OCI-LY7 (cell line): Measurements from ENCODE around the gene C10orf143. TPM values are rescaled to one million over a fixed set of nuclear protein-coding genes. Genes with fewer than 3 reads are reported as not detected.

Experiments
- BruUV-seq: library from RNA; stranded (reverse); fragments of 400-500 nt; replicated peaks from 2 replicates; lab custom pipeline; 2021; lab: Mats Ljungman, UMichigan
- CTCF ChIA-PET: fragments of 300-600 bp; sonication (Branson Sonifier 250); formaldehyde crosslinking; loops from one replicate; lab custom pipeline; 2022; ENCODE audit warnings: antibody characterized with exemption; ENCODE audit not compliant: unreplicated experiment; lab: Charles Lee
- POLR2A ChIA-PET: fragments of 300-600 bp; sonication (Branson Sonifier 250); formaldehyde crosslinking; loops from one replicate; lab custom pipeline; 2022; ENCODE audit warnings: antibody characterized with exemption; lab: Charles Lee
- DNase-seq: peaks from one replicate; pipeline ENCODE4 v3.0.0-alpha.2; 2015; ENCODE audit warnings: low spot score
- H2AFZ ChIP-seq: fragments of 200-600 bp; sonication (generic), shearing (Covaris generic); 2 replicates; pipeline ENCODE4 v1.6.1; 2014; ENCODE audit warnings: mild to moderate bottlenecking, antibody characterized with exemption, low read length, moderate library complexity
- H3K27ac ChIP-seq: fragments of 200-600 bp; sonication (generic); 2 replicates; pipeline ENCODE4 v1.5.1; 2014; ENCODE audit warnings: mixed run types, low read depth, mild to moderate bottlenecking, moderate library complexity, low read length, inconsistent platforms; ENCODE audit not compliant: poor library complexity, severe bottlenecking
- H3K36me3 ChIP-seq: fragments of 200-600 bp; sonication (generic); 2 replicates; pipeline ENCODE4 v1.6.1; 2014; ENCODE audit warnings: mild to moderate bottlenecking, antibody characterized with exemption, low read length, moderate library complexity, mixed read lengths; ENCODE audit not compliant: insufficient read depth
- H3K4me1 ChIP-seq: fragments of 200-600 bp; sonication (generic); 2 replicates; pipeline ENCODE4 v1.5.1; 2014; ENCODE audit warnings: mild to moderate bottlenecking, low read length; ENCODE audit not compliant: insufficient read depth, poor library complexity, severe bottlenecking
- H3K4me2 ChIP-seq: fragments of 200-600 bp; sonication (generic); 2 replicates; pipeline ENCODE4 v1.6.1; 2014; ENCODE audit warnings: mild to moderate bottlenecking, low read length
- H3K4me3 ChIP-seq: fragments of 200-600 bp; sonication (generic); 2 replicates; pipeline ENCODE4 v1.5.1; 2014; ENCODE audit warnings: mild to moderate bottlenecking, low read depth, low read length; ENCODE audit not compliant: poor library complexity, severe bottlenecking
- H3K79me2 ChIP-seq: fragments of 200-600 bp; sonication (generic); 2 replicates; pipeline ENCODE4 v1.6.1; 2016; ENCODE audit warnings: low read depth, mild to moderate bottlenecking, low read length, moderate library complexity, mixed read lengths; ENCODE audit not compliant: insufficient read depth
- H3K9me2 ChIP-seq: fragments of 200-600 bp; sonication (generic); 2 replicates; pipeline ENCODE4 v1.6.1; 2016; ENCODE audit warnings: mild to moderate bottlenecking, low read length, mixed read lengths; ENCODE audit not compliant: insufficient read depth
- H3K9me3 ChIP-seq: fragments of 200-600 bp; sonication (generic); 2 replicates; pipeline ENCODE4 v1.6.1; 2014; ENCODE audit warnings: mild to moderate bottlenecking, mixed run types, low read length, mixed read lengths
- H4K20me1 ChIP-seq: fragments of 200-600 bp; sonication (generic); 2 replicates; pipeline ENCODE4 v1.6.1; 2014; ENCODE audit warnings: mild to moderate bottlenecking, antibody characterized with exemption, low read length, moderate library complexity, mixed read lengths; ENCODE audit not compliant: insufficient read depth
- CTCF ChIP-seq: fragments of 200-600 bp; sonication (generic); conservative IDR thresholded peaks from 2 replicates; pipeline ENCODE4 v1.5.1; 2014; ENCODE audit warnings: mild to moderate bottlenecking, antibody characterized with exemption, low read length, moderate library complexity, mixed read lengths
- EZH2phosphoT487 ChIP-seq: fragments of 200-600 bp; sonication (generic); IDR thresholded peaks from 2 replicates; pipeline ENCODE4 v1.6.1; 2018; ENCODE audit warnings: low read depth, borderline replicate concordance, mild to moderate bottlenecking, mixed run types, antibody characterized with exemption, low read length, moderate library complexity, mixed read lengths
- intact Hi-C: fragments of 100-400 bp; cut with micrococcal nuclease; formaldehyde crosslinking; loops from one replicate; pipeline ENCODE4 v1.10.0; 2022; ENCODE audit not compliant: unreplicated experiment
- total RNA-seq, 2 experiments: library from RNA; depleted of rRNA in 1 of 2; stranded (reverse); fragments of >200 nt in 1 of 2; shearing (Covaris generic) in 1 of 2; gene quantifications; 2 replicates each; pipeline ENCODE4 v1.2.3, GENCODE V29; 2014 to 2022

The C10orf143 gene
- total RNA-seq, 2 experiments from 2014 or later: 0.88 to 6.4 TPM

DNA sequence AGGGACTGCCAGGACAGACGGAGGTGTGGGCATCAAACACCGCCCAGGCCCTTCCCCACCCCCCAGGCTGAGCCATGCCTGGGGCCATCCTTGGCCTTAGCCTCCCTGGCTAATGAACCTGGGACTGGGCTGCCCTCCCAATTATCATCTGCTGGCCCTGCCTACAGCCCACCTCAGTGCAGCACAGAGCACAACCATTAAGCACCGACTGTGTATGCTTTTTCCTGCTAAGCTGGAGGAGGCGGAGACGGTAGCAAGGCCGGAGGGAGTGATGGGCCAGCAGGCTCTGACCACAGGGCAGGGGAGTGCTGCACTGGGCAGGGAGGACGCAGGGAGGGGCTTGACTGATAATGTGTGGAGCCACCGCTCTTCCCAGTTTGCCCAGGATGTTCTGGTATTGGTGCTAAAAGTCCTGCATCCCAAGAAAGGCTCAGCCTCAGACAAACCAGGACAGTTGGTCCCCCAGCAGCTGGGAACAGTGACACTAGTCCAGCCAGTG is 72.0 kb downstream of the C10orf143 start:
- Histone ChIP-seq H3K4me3 (no peak overlapping the region), H3K4me1 (no peaks in the 10 kb centered on the region), H3K9me3 (no peaks in the 10 kb centered on the region), H4K20me1 (no peaks in the 10 kb centered on the region), H3K9me2 (no peaks in the 10 kb centered on the region), H3K4me2 (no peak overlapping the region), H3K36me3 (no peaks in the 10 kb centered on the region), H2AFZ (no peak overlapping the region), H3K27ac (no peak overlapping the region), H3K79me2 (no peaks in the 10 kb centered on the region)
- intact Hi-C loops: no loop called here
- ChIA-PET CTCF (no interaction called here), POLR2A (no interaction called here)
- DNase-seq: no peak
- TF ChIP-seq CTCF: no peak
- no TSS peak for BruUV-seq

DNA sequence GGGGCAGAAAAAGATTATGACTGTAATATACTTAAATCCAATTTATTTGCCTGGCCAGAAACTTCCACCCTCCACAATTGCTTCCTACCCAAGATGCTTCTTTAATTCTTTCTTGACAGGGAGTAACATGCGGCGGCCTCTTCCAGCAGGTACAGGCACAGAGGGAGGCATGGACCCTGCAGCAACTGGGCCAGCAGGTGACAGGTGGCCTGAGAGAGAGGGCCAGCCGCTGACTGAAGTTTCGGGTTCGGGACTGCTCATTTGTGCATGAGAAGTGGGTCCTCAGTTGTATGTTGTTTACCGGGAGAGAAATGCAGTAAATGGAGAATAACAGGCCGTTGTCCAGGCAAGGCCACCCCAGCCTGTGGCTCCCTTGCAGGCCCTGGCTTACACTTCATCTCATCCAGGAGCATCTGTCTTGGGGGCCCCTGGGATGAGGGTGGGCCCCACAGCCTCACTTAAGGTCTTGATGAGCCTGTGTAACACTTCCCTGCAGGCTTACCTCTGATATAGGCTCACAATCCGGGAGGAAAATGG is 72.5 kb downstream of the C10orf143 start:
- intact Hi-C loops: no loop called here
- POLR2A ChIA-PET: no interaction called here

More for the DNA sequence above, 72.5 kb downstream of the C10orf143 start:
- no peaks in the 10 kb centered on the region for H3K36me3 ChIP-seq
- no peaks in the 10 kb centered on the region for H4K20me1 ChIP-seq
- no peak overlapping the region for H2AFZ ChIP-seq
- BruUV-seq: no TSS peak
- no peak for DNase-seq
- no peak overlapping the region for H3K4me3 ChIP-seq
- TF ChIP-seq EZH2phosphoT487 (no peak), CTCF (no peak)
- no peaks in the 10 kb centered on the region for H3K4me1 ChIP-seq
- H3K79me2 ChIP-seq: no peaks in the 10 kb centered on the region
- H3K4me2 ChIP-seq: no peak overlapping the region
- no peaks in the 10 kb centered on the region for H3K9me3 ChIP-seq
- H3K27ac ChIP-seq: no peak overlapping the region
- no peaks in the 10 kb centered on the region for H3K9me2 ChIP-seq
- CTCF ChIA-PET: no interaction called here
